ENCODE measurements around the gene IKZF4.

- no peak for TF ChIP-seq CTCF (conservative IDR thresholded peaks at IDR 0.05; ENCODE audit: low read length)
- no peak for TF ChIP-seq EZH2phosphoT487 (IDR thresholded peaks at IDR 0.05; ENCODE audit: borderline replicate concordance, low read depth, low read length)
Observed at GRCh38 chr12:56074396-56074795, 53.6 kb downstream of the IKZF4 start.
